Keratinocyte (primary cell): ENCODE data around the gene ENGASE. TPM values are rescaled to one million over a fixed set of nuclear protein-coding genes. Genes with fewer than 3 reads are reported as not detected.

Source experiments
- DNase-seq: peaks from one replicate; pipeline ENCODE4 v3.0.0-alpha.2; 2011; ENCODE audit warnings: low read depth, missing footprints, low spot score
- FAIRE-seq: peaks from 2 replicates; lab custom pipeline; 2011; peaks lifted over from hg19 to GRCh38; lab: Jason Lieb, UNC
- H2AFZ ChIP-seq: 2 replicates; pipeline ENCODE4 v1.6.0; 2012; ENCODE audit warnings: low read length, control low read depth, inconsistent platforms; ENCODE audit not compliant: control insufficient read depth
- H3K27ac ChIP-seq: 2 replicates; pipeline ENCODE4 v1.5.1; 2011; ENCODE audit warnings: low read length; ENCODE audit not compliant: control insufficient read depth, insufficient read depth
- H3K27me3 ChIP-seq: 3 replicates; pipeline ENCODE4 v1.6.0; 2011; ENCODE audit warnings: low read length; ENCODE audit not compliant: control insufficient read depth, insufficient read depth; ENCODE audit errors: extremely low read depth
- H3K36me3 ChIP-seq, 2 experiments: 2 replicates in 1 of 2; 3 replicates in 1 of 2; pipeline ENCODE4 v1.5.1; 2011; ENCODE audit warnings: low read length in 2 of 2, mild to moderate bottlenecking in 1 of 2; ENCODE audit not compliant: control insufficient read depth in 2 of 2, insufficient read depth in 2 of 2; ENCODE audit errors: extremely low read depth in 1 of 2
- H3K4me1 ChIP-seq: 3 replicates; pipeline ENCODE4 v1.5.1; 2011; ENCODE audit warnings: low read length; ENCODE audit not compliant: control insufficient read depth, insufficient read depth; ENCODE audit errors: extremely low read depth
- H3K4me2 ChIP-seq: 3 replicates; pipeline ENCODE4 v1.6.0; 2011; ENCODE audit warnings: low read depth, low read length; ENCODE audit not compliant: control insufficient read depth, insufficient read depth; ENCODE audit errors: extremely low read depth
- H3K4me3 ChIP-seq, 3 experiments: fragments of 200-600 bp in 1 of 3; sonication (generic) in 1 of 3; 2 replicates in 2 of 3; 3 replicates in 1 of 3; pipeline ENCODE4 v1.5.1; 2011 to 2016; ENCODE audit warnings: low read length in 3 of 3, mild to moderate bottlenecking in 3 of 3, control low read depth in 2 of 3, inconsistent platforms in 1 of 3, low read depth in 1 of 3, mixed read lengths in 1 of 3, mixed run types in 1 of 3, moderate library complexity in 1 of 3; ENCODE audit not compliant: control insufficient read depth in 2 of 3, insufficient read depth in 2 of 3; ENCODE audit errors: extremely low read depth in 1 of 3
- H3K79me2 ChIP-seq: 2 replicates; pipeline ENCODE4 v1.6.0; 2012; ENCODE audit warnings: low read length; ENCODE audit not compliant: control insufficient read depth, insufficient read depth
- H3K9ac ChIP-seq: 3 replicates; pipeline ENCODE4 v1.6.0; 2011; ENCODE audit warnings: low read length; ENCODE audit not compliant: control insufficient read depth, insufficient read depth; ENCODE audit errors: extremely low read depth
- H3K9me1 ChIP-seq: 3 replicates; pipeline ENCODE4 v1.6.0; 2011; ENCODE audit warnings: low read length; ENCODE audit not compliant: control insufficient read depth, insufficient read depth; ENCODE audit errors: extremely low read depth
- H3K9me3 ChIP-seq: 2 replicates; pipeline ENCODE4 v1.5.1; 2012; ENCODE audit warnings: low read depth, low read length; ENCODE audit not compliant: control insufficient read depth
- H4K20me1 ChIP-seq: 3 replicates; pipeline ENCODE4 v1.6.0; 2011; ENCODE audit warnings: low read length; ENCODE audit not compliant: control insufficient read depth, insufficient read depth; ENCODE audit errors: extremely low read depth
- CTCF ChIP-seq, 3 experiments: IDR thresholded peaks in 1 of 3; conservative IDR thresholded peaks in 1 of 3; optimal IDR thresholded peaks in 1 of 3; 2 replicates in 2 of 3; 3 replicates in 1 of 3; pipeline versions ENCODE3 to v1.5.1; 2011; ENCODE audit warnings: low read length in 3 of 3, mild to moderate bottlenecking in 3 of 3, moderate library complexity in 2 of 3, control low read depth in 1 of 3, inconsistent platforms in 1 of 3; ENCODE audit not compliant: insufficient read depth in 2 of 3; ENCODE audit errors: extremely low read depth in 1 of 3
- EZH2 ChIP-seq: IDR thresholded peaks from one replicate; pipeline ENCODE4 v1.6.1; 2012; ENCODE audit warnings: inconsistent platforms, mild to moderate bottlenecking, low read length, moderate library complexity
- dilution Hi-C: fragments of 300-500 bp; cut with MboI; formaldehyde crosslinking; loops from one replicate; pipeline ENCODE4 v1.7.0; 2020; ENCODE audit warnings: low sequenced_read_pairs; ENCODE audit not compliant: extremely low pct_ligation_motif_present
- polyA plus RNA-seq, 5 experiments: library from polyadenylated mRNA; depleted of rRNA in 3 of 5; stranded (reverse) in 3 of 5; stranded (forward) in 1 of 5; unstranded in 1 of 5; fragments of >200 nt; gene quantifications; 1 replicate in 1 of 5; 2 replicates in 3 of 5; 3 replicates in 1 of 5; pipeline versions ENCODE4 v1.2.1 to v1.2.3, GENCODE V29; 2011 to 2012; ENCODE audit warnings: missing spikeins in 2 of 5, low read depth in 1 of 5, low replicate concordance in 1 of 5

Gene ENGASE
- polyA plus RNA-seq, 1 donor (not counting 4 experiments of a cell fraction or from before 2014, with no cell fraction given): 6.6 TPM

GRCh38 chr17:79093270-79093669, 18.6 kb downstream of the ENGASE start:
- Histone ChIP-seq H4K20me1 (no peaks in the 10 kb centered on the region), H3K9me3 (no peaks in the 10 kb centered on the region), H3K27ac (no peak overlapping the region), H2AFZ (no peak overlapping the region), H3K9me1 (no peaks in the 10 kb centered on the region), H3K4me3 (no peak overlapping the region), H3K4me1 (peaks cover 14% of the 10 kb centered on the region), H3K27me3 (peaks cover 44% of the 10 kb centered on the region), H3K9ac (no peak overlapping the region), H3K36me3 (no peaks in the 10 kb centered on the region), H3K4me2 (no peak overlapping the region), H3K79me2 (no peaks in the 10 kb centered on the region)
- no peak for FAIRE-seq
- dilution Hi-C loops: no loop called here
- TF ChIP-seq EZH2: no peak
- no peak for TF ChIP-seq CTCF (optimal IDR thresholded peaks at IDR 0.05 in 1 of 3, IDR thresholded peaks at IDR 0.05 in 1 of 3, conservative IDR thresholded peaks at IDR 0.05 in 1 of 3; ENCODE audit: extremely low read depth in 1 of 3, insufficient read depth in 2 of 3, low read length in 3 of 3)
- DNase-seq: no peak

GRCh38 chr17:79094261-79094660, 19.6 kb downstream of the ENGASE start:
- no peak overlapping the region for H2AFZ ChIP-seq
- H3K27me3 ChIP-seq: peaks cover 54% of the 10 kb centered on the region
- H3K9me3 ChIP-seq: no peaks in the 10 kb centered on the region
- H3K79me2 ChIP-seq: no peaks in the 10 kb centered on the region
- H3K4me1 ChIP-seq: peaks cover 14% of the 10 kb centered on the region
- H3K9me1 ChIP-seq: no peaks in the 10 kb centered on the region
- H3K4me3 ChIP-seq: no peak overlapping the region
- H3K36me3 ChIP-seq: no peaks in the 10 kb centered on the region
- H4K20me1 ChIP-seq: no peaks in the 10 kb centered on the region
- no peak overlapping the region for H3K4me2 ChIP-seq
- DNase-seq: no peak
- dilution Hi-C loops: no loop called here
- H3K9ac ChIP-seq: no peak overlapping the region
- TF ChIP-seq CTCF (optimal IDR thresholded peaks at IDR 0.05 in 1 of 3, IDR thresholded peaks at IDR 0.05 in 1 of 3, conservative IDR thresholded peaks at IDR 0.05 in 1 of 3; ENCODE audit: extremely low read depth in 1 of 3, insufficient read depth in 2 of 3, low read length in 3 of 3) (no peak), EZH2 (no peak)
- FAIRE-seq: no peak
- no peak overlapping the region for H3K27ac ChIP-seq
